Activated naive CD4-positive, alpha-beta T cell treated with anti-CD3 and anti-CD28 coated beads, Interleukin-2, amount 10 ng/mL, durations not matched to agents 5 hours and 36 hours (primary cell): ENCODE measurements around the gene C20orf96. TPM values are rescaled to one million over a fixed set of nuclear protein-coding genes. Genes with fewer than 3 reads are reported as not detected.

Experiments used
- total RNA-seq, 2 experiments: library from RNA; stranded (reverse); gene quantifications; one replicate each; pipeline ENCODE4 v1.2.3, GENCODE V29; 2021

The C20orf96 gene
- 1 to 10 TPM; 5.9 to 6.0 TPM for total RNA-seq

GRCh38 chr20:290084-290831 is at the start of gene C20orf96:
Gene C20orf96, minus strand, starts transcription at chr20:290750. Its CDS starts 140 bp downstream, at chr20:290610.

GRCh38 chr20:325045-325888 is 34.7 kb upstream of the C20orf96 start, which contains the start of gene SOX12:
Gene SOX12, plus strand, starts transcription at chr20:325552. Its CDS starts 373 bp downstream, at chr20:325925.

GRCh38 chr20:297098-297924 is 6.8 kb upstream of the C20orf96 start, which contains the start of gene ZCCHC3:
Gene ZCCHC3, plus strand, starts transcription at chr20:297570. Its CDS starts 17 bp downstream, at chr20:297587.

GRCh38 chr20:257419-257818 is 33.1 kb downstream of the C20orf96 start, which contains the start of gene DEFB132:
Gene DEFB132, plus strand, starts transcription at chr20:257724. Its CDS starts 55 bp downstream, at chr20:257779.

GRCh38 chr20:226958-227357 is 63.6 kb downstream of the C20orf96 start, which contains the start of gene DEFB129:
Gene DEFB129, plus strand, starts transcription at chr20:227258. Its CDS starts 31 bp downstream, at chr20:227289.

Other genes with a start within 250 kb of the C20orf96 start
- not detected for gene DEFB125, start 203.1 kb downstream of the C20orf96 start, total RNA-seq
- not detected for gene DEFB126, start 148.2 kb downstream of the C20orf96 start, total RNA-seq
- not detected for gene DEFB127, start 133.3 kb downstream of the C20orf96 start, total RNA-seq
- gene DEFB128, start 101.0 kb downstream of the C20orf96 start, total RNA-seq = not detected
- not detected for gene DEFB129, start 63.5 kb downstream of the C20orf96 start, total RNA-seq
- not detected for gene DEFB132, start 33.0 kb downstream of the C20orf96 start, total RNA-seq
- gene ZCCHC3, start 6.8 kb upstream of the C20orf96 start, total RNA-seq = 10 to 100 TPM; 24.7 to 25.8 TPM
- gene SOX12, start 34.8 kb upstream of the C20orf96 start, total RNA-seq = 1 to 10 TPM; 6.6 to 6.7 TPM
- 1 to 10 TPM in 1 of 2 experiments, under 1 TPM in 1; 0.93 to 1.0 TPM for gene NRSN2, start 56.4 kb upstream of the C20orf96 start, total RNA-seq
- gene TRIB3, start 90.0 kb upstream of the C20orf96 start, total RNA-seq = 10 to 100 TPM; 30.9 to 31.9 TPM
- gene RBCK1, start 117.5 kb upstream of the C20orf96 start, total RNA-seq = 100 to 1,000 TPM; 135 to 139 TPM
- 10 to 100 TPM; 34.9 to 35.9 TPM for gene TBC1D20, start 171.8 kb upstream of the C20orf96 start, total RNA-seq